ENCODE results near the gene NXNL2.

NXNL2 gene

DNA sequence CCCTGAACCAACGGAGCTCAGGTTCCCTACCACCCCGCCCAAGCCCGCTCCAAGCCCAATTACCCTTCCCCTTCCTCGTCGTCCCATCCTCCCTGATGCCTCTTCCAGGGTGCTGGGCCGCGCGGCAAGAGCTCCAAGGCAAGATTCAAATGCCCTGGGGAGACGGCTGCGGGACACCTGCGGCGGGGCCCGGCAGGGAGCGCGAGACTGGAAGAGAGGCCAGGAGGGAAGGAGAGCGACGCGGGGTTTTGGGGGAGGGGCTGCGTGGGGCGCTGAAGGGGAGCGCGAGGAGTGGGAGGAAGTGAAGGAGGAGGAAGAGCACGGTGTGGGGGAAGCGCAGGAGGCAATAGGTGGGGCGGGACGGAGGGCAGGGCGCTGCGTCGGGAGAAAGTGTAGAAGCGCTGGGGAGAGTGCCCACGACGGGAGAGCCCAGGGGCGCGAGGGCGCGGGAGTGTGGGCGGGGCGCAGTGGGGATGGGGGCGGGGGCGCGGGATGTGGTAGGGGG lies 975 bp upstream of the NXNL2 start:
- no peak for DNase-seq

DNA sequence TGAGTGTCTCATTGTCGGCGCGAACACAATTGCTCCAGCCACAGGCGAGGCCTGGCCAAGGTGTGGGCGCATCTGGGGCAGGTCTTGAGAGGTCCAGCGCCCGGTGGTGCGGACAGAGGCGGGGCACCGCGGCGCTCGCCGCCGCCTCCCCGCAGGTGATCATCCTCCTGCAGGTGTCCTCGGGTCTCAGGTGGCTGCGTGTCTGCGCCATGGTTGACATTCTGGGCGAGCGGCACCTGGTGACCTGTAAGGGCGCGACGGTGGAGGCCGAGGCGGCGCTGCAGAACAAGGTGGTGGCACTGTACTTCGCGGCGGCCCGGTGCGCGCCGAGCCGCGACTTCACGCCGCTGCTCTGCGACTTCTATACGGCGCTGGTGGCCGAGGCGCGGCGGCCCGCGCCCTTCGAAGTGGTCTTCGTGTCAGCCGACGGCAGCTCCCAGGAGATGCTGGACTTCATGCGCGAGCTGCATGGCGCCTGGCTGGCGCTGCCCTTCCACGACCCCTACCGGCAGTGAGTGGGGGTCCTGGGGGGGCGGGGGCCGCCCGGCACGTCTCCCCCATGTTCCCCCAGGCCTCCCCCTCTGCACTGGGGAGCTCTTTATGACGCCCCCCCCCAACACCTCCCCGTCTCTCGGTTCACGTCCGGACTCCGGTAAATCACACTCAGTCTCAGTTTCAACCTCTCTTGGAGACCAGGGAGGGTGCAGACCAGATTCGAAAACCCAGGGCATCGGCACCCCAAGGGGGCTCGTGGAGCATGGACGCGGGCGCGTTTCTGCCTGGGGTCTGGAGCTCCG lies 446 bp downstream of the NXNL2 start:
- DNase-seq, result no peak

DNA sequence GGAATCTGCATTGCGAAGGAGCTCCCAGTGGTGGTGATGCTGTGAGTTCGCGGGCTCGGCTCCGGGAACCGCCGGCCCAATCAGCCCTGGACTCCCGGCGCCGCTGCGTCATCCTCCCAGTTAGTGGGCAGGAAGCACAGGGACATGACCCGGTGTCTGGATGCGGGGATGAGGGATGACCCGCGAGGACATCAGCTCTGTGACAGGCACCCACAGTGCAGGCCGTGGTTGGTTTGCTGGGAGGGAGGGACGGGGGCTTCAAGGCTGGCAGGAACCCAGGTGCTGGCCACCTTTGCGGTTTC lies 996 bp downstream of the NXNL2 start:
- no peak for DNase-seq

GRCh38 chr9:88536951-88537760 lies 2.2 kb downstream of the NXNL2 start:
- DNase-seq, result no peak

DNA sequence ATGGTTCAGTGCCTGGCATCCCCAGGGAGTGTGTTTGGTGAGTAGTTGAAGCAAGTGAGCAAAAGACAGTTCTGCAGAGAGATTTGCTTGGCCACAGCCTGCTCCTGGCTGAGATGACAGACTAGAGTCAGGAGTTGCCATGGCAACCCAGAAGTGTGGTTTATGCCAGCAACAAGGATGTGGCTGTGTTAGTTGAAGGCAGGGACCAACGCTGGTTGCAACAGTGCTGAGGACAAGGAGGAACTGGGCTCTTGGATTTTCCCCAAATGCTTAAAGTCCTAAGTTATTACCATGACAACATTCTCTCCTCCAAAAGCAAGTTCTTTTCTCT lies 2.7 kb downstream of the NXNL2 start:
- DNase-seq, result no peak

DNA sequence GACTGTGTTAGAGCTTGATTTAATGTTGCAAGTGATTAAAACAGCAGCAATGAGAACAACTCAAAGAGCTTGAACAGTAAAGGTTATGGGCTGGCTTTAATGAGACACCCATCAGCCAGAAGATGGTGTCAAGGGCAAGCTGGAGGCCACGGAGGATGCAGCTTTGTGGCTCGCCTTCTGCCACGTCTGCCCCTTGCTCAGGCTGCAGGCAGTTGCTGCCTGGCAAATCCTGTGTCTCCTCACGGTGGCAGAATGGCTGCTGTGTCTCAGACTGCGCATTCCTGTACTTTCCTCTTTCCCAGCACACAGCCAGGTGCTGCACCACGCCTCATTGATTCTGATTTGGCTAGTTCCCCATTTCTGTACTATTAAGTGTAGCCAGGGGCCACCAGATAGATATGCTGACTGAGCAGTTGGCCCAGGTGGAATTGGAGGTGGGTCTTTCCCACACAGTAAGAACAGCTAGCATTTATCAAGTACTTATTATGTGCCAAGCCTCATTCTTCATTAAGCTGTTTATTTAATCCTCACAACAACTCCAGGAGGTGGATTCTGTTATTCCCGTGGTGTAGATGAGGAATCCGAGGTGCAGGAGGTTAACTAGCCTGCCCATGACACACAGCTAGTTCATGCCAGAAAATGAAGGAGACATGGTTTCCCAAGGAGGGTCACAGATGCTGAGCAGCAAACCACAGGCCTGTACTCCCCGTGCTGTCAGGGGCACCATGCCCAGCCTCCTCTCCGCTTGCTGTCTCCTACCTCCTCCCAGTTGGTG lies 3.5 kb downstream of the NXNL2 start:
- no peak for DNase-seq

- DNase-seq, result no peak
Observed at GRCh38 chr9:88539246-88539645, 4.3 kb downstream of the NXNL2 start.

DNA sequence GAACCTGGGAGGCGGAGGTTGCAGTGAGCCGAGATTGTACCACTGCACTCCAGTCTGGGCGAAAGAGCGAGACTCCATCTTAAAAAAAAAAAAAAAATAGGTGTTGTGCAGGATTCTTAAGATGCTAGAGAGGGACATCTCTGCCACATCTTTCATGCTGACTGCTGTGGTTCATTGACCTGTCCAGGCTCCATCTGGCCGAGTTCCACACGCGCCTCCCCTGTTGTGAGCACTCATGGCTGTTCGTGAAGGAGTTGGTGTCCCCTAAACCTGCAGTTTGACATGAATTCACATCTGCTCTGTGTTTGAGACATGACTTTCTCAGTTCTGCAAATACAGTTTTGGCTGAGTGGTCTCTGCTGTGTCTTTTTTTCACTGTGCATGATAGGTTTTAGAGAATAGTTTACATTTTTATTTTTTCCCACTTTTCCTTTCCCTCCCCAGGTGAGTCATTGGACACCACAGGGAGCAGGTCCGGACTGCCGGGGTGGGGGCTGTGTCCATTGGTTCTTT lies 5.3 kb downstream of the NXNL2 start:
- no peak for DNase-seq

DNA sequence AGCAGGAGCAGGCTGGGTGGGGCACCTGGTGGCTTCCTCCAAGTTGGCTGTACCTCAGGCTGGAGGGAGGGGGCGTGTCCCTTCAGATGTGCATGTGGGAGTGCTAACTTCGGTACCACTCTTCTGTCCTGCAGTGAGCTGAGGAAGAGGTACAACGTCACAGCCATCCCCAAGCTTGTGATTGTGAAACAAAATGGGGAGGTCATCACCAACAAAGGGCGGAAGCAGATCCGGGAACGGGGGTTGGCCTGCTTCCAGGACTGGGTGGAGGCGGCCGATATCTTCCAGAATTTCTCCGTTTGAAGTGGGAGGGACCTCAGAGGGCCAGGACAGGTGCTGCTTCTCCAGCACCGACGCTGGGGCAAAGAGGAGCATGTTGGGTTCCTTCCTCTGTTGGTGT lies 9.3 kb downstream of the NXNL2 start:
- DNase-seq, result no peak

DNA sequence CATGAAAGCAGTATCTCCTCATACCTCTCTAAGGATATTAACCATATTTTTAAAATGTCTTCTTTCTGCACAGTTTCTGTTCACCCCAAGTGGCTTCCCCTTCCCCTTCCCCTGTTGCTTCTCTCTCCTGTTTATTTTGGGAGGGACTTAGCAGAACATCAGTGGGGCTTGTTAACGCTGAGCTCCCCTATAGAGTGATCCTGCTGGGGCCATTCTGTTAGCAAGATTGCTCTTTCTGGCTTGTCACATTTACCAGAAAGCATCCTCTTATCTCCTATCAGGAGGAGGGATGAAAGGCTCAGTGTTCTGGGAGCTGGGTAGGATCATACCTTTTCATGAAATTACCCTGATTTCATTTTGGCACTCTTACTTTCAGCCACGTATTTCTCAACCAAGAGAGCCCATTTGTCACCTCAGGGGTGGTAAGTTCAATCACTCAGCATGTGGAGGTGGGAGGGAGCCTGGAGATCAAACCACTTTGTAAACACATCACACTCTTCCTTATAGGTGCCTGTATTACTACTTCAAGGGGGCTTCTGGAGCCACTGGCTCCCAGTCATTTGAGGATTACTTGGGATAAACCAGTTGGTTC lies 16.7 kb downstream of the NXNL2 start:
- DNase-seq, result no peak

- DNase-seq, result no peak
Observed at GRCh38 chr9:88553350-88553749, 18.4 kb downstream of the NXNL2 start.

- no peak for DNase-seq
Observed at GRCh38 chr9:88555268-88555980, 20.4 kb downstream of the NXNL2 start.

DNA sequence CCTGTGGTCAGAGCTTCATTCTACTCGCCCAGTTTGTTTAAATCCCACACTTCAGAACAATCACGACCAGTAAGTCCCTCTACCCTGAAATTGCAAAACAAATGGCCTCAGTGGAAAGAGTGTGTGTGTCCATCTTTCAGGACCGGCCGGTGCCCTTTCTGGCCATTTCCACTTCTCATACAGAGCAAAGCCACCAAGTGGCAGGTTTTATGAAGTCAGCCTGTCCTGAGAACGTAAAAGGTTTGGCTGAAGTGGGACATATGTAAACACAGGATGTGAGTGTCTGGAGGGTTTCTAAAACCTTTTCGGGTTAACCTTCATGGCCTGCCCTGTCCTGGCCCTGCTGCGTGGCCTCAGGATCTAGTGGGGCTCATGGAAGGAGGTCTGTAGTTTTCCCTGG lies 24.7 kb downstream of the NXNL2 start:
- no peak for DNase-seq

GRCh38 chr9:88567870-88568269 lies 32.9 kb downstream of the NXNL2 start:
- DNase-seq, result no peak

DNA sequence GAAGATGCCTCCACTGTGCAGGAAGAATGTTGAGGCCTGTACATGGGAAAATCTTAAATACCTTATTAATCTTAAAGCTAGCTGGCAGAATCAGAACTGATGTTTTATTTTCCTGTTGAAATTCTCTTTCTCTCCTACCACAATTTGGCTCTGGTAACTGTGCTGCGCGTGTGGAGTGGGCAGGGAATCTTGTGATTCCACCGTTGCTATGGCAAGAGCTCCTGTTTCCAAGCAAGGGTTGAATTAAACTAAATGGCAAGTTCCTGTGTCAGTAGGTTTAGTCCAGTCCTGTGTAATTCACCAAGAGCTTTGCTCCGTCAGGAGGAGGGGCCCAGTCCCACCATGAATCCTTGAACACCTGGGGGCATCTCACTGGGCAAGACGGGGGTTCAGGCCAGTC lies 36.4 kb downstream of the NXNL2 start:
- no peak for DNase-seq

DNA sequence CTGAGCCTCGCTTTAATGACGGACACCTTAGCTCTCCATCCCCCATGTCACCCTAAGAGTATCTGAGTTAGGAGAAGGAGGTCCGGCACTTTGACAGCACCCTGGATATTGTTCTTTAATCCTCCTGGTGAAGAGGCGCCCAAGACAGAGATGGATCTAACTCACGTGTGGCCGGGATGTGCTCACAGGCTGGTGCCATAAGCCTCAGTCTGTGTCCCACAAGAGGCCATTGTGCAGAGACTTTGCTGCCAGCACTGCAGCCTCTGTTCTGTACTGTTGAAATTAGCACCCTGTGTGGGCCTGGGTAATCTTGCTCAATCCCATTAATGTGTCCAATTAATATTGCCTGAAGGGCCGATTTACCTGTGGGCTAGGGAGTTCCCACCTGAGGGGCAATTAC lies 37.7 kb downstream of the NXNL2 start:
- no peak for DNase-seq

DNA sequence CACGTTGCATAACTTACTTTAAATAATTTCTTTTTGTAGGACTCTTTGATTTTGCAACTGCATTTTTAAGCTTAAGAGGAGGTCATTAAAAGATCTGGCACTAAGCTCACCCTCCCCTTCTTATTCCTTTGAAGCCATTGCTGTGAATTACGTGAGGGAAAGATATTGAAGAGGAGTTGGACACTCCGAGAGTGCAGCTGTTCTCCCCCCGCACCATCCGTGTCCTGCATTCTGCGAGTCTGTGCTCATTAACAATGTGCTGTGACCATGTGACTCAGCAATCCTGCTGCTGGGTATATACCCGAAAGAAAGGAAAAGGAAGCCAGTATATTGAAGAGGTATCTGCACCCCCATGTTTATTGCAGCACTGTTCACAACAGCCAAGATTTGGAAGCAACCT lies 40.0 kb downstream of the NXNL2 start:
- no peak for DNase-seq

DNA sequence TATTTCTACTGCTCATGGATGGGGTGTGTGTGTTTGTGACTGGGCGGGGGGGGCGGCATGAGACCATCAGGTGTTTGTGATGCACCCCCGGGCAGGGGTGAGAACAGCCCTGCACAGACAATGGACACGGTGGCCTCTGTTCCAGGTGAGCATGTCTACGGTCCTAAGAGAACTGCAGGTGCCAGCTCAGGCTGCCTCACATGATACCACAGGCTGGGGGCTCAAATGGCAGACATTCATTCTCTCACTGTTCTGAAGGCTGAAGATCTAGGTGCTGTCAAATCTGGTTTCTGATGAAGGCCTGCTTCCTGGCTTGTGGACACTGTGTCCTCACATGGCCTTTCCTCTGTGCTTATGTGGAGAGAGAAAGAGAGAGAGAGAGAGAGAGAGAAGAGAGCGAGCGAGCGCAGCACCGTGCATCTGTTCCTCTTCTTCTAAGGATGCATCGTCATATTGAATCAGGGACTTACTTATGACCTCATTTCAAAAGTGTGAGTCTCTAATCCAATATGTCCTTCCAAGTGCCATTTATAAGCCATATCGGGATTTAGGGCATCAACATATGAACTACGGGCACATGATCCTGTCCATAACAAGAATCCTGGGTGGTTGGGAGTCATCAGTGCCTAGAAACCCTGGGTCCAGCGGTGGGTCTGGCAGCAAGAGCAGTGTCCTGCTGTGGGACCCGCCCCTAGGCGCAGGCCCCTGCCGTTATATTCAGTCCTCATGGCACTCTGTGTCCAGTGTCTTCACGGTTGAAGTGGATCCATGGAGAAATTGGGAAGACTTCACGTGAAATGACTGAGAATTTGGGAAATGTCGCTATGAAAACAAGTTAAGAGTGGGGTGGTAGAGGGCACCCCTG lies 42.5 kb downstream of the NXNL2 start:
- DNase-seq, result no peak

GRCh38 chr9:88578121-88579049 lies 43.4 kb downstream of the NXNL2 start:
- DNase-seq, result peak; percentile 94

DNA sequence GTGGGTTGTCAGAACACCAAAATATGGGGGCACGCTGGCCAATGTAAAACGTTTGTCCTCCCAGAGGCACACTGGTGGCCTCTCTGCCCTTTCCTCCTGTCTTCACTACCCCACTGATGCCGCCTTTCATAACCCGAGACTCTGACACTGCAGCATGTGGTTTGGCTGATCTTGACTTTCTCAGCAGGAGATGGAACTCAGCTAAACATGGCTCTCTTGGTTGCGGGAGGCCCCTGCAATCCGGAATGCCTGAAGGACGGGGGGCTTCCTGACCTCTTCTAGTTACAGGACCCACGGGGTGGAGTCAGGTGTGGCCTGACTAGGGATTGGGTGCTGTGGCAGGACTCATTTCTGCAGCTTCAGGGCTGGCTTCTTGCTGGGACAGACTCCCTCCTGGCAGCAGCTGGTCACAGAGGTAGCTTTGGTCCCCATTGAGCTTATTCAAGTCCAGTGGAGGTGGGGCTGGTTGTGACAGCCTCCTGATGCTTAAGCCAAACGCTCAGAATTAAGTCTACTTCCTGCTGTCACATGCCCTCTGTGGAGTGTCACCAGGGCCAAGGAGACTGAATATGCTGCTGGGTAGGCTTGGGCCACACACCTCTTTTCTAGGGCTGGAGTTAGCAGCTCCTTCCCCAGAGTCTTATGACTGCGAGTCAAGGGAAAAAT lies 44.2 kb downstream of the NXNL2 start:
- no peak for DNase-seq
